Karpas-422 (cell line): ENCODE data around the gene COX14. TPM values are rescaled to one million over a fixed set of nuclear protein-coding genes. Genes with fewer than 3 reads are reported as not detected.
"Not testable (repeated sequence)": the region's sequence is repeated elsewhere in the genome, so short reads cannot be mapped to it uniquely, and the experiment has no call there.

Experiments used
- DNase-seq: peaks from one replicate; pipeline ENCODE4 v3.0.0-alpha.2; 2015
- H2AFZ ChIP-seq: fragments of 200-600 bp; sonication (generic); 2 replicates; pipeline ENCODE4 v1.6.1; 2014; ENCODE audit warnings: antibody characterized with exemption, low read length, mixed read lengths
- H3K27ac ChIP-seq: fragments of 200-600 bp; sonication (generic); 2 replicates; pipeline ENCODE4 v1.5.1; 2014; ENCODE audit warnings: mild to moderate bottlenecking, low read length, moderate library complexity
- H3K27me3 ChIP-seq: fragments of 200-600 bp; sonication (generic); 2 replicates; pipeline ENCODE4 v1.6.1; 2014; ENCODE audit warnings: low read length, mixed read lengths
- H3K36me3 ChIP-seq: fragments of 200-600 bp; sonication (generic); 2 replicates; pipeline ENCODE4 v1.6.1; 2014; ENCODE audit warnings: low read length, mixed read lengths; ENCODE audit not compliant: insufficient read depth
- H3K4me1 ChIP-seq: fragments of 200-600 bp; sonication (generic); 2 replicates; pipeline ENCODE4 v1.6.1; 2014; ENCODE audit warnings: mild to moderate bottlenecking, low read length, mixed read lengths
- H3K4me2 ChIP-seq: fragments of 200-600 bp; sonication (generic); 2 replicates; pipeline ENCODE4 v1.6.1; 2014; ENCODE audit warnings: low read length, low read depth, mild to moderate bottlenecking; ENCODE audit not compliant: poor library complexity, severe bottlenecking
- H3K4me3 ChIP-seq: fragments of 200-600 bp; sonication (generic); 2 replicates; pipeline ENCODE4 v1.5.1; 2014; ENCODE audit warnings: mild to moderate bottlenecking, antibody characterized with exemption, low read length, mixed read lengths
- H3K79me2 ChIP-seq: fragments of 200-600 bp; sonication (generic); 2 replicates; pipeline ENCODE4 v1.6.1; 2014; ENCODE audit warnings: mild to moderate bottlenecking, low read length, mixed read lengths
- H3K9ac ChIP-seq: fragments of 200-600 bp; sonication (generic); 2 replicates; pipeline ENCODE4 v1.6.0; 2014; ENCODE audit warnings: low read length
- H3K9me2 ChIP-seq: fragments of 200-600 bp; sonication (generic), shearing (Covaris generic); replicated peaks from 2 replicates; pipeline ENCODE4 v1.6.0; 2014; ENCODE audit warnings: mild to moderate bottlenecking, low read length, moderate library complexity; ENCODE audit not compliant: insufficient read depth
- H3K9me3 ChIP-seq: fragments of 300-700, 200-600 bp; sonication (generic); 2 replicates; pipeline ENCODE4 v1.6.1; 2014; ENCODE audit warnings: low read length, mixed read lengths
- H4K20me1 ChIP-seq: fragments of 200-600 bp; sonication (generic); 2 replicates; pipeline ENCODE4 v1.6.1; 2014; ENCODE audit warnings: mild to moderate bottlenecking, antibody characterized with exemption, low read length, low read depth; ENCODE audit not compliant: insufficient read depth
- total RNA-seq: library from RNA; depleted of rRNA; stranded (reverse); fragments of >200 nt; shearing (Covaris generic); gene quantifications from 2 replicates; pipeline ENCODE4 v1.2.3, GENCODE V29; 2014; ENCODE audit warnings: low replicate concordance

COX14 gene
- total RNA-seq, 1 experiment from 2014 or later, result 99.8 TPM

DNA sequence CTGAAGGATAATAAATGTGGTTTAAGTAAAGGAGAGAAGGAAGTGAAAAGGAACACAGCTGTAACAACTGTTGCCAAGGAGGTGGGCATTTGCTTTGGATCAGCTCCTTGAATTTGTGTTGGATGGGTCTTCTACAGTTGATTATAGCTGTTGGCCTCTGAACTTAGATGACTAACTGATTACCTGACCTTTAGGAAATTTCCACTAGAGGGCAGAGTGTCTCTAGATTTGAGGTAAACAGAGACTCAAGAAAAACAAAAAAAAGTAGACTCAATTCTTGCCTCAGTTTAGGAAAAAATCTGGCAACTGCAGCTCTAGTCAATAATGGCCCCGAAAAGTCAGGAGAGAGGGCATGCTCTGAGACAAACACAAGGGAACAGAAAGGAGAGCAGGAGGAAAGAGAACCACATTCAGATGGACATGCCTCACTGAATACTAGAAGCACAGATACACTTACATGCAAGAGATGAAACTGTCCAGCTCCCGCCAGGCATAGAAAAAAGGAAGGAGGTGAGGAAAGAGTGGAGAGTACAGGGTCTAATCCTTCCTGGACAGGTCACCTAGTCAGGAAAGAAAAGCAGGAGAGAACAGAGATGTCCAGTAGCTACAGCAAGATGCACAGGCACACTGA lies 20.6 kb downstream of the COX14 start:
- Histone ChIP-seq H3K9me3 (no peaks in the 10 kb centered on the region), H3K9me2 (no peaks in the 10 kb centered on the region), H3K4me1 (peaks cover 6% of the 10 kb centered on the region), H4K20me1 (no peaks in the 10 kb centered on the region), H3K79me2 (peaks cover 11% of the 10 kb centered on the region), H2AFZ (no peak overlapping the region), H3K9ac (no peak overlapping the region), H3K27me3 (no peaks in the 10 kb centered on the region), H3K27ac (no peak overlapping the region), H3K4me3 (no peak overlapping the region), H3K4me2 (no peak overlapping the region), H3K36me3 (peaks cover 44% of the 10 kb centered on the region)
- DNase-seq, result peak; percentile 73

DNA sequence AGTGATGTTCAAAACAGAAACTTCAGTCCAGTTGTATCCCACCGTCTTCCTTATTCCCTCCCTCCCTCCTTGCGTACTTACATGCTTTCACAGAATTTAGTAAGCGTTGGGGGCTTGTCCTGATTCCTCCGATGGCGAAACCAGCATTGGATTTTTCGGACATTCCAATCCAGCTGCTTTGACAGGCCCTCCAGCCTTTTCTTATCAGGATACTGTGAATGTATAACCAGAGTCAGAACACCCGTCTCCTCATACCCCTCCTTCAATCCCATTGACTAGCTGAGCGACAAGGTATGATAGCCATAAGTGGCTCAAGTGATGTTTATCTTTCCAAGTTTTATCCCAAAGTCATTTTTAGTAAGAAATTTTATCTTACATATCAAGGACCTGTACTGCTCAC lies 31.0 kb downstream of the COX14 start:
- Histone ChIP-seq H2AFZ (no peak overlapping the region), H4K20me1 (no peaks in the 10 kb centered on the region), H3K36me3 (peaks cover 7% of the 10 kb centered on the region), H3K4me3 (no peak overlapping the region), H3K9me3 (no peaks in the 10 kb centered on the region), H3K27me3 (no peaks in the 10 kb centered on the region), H3K4me1 (no peaks in the 10 kb centered on the region), H3K9ac (no peak overlapping the region), H3K27ac (no peak overlapping the region), H3K9me2 (no peaks in the 10 kb centered on the region), H3K4me2 (no peak overlapping the region), H3K79me2 (peaks cover 38% of the 10 kb centered on the region)
- DNase-seq, result no peak

DNA sequence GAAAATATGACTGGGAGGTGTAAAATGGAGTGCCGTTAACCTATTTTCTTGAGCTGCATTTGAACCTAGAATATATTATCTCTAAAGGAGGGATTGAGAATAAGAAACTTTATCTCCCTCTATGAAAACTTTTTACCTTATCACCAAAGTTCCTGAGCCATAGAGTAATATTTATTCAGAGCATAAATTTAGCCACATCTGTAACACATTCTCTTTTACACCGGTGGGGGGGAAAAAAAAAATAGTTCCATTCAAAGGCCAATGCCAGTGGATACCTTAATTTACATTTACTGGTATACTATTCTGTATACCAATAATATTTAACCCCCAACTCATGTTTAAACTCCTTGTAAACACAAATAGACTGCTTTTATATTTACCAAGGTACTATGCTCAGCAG lies 33.4 kb downstream of the COX14 start:
- Histone ChIP-seq H2AFZ (no peak overlapping the region), H3K4me3 (no peak overlapping the region), H3K9ac (no peak overlapping the region), H3K36me3 (peaks cover 6% of the 10 kb centered on the region), H3K9me3 (no peaks in the 10 kb centered on the region), H3K9me2 (no peaks in the 10 kb centered on the region), H3K4me2 (no peak overlapping the region), H3K4me1 (peaks cover 3% of the 10 kb centered on the region), H3K27ac (no peak overlapping the region), H4K20me1 (no peaks in the 10 kb centered on the region), H3K27me3 (no peaks in the 10 kb centered on the region), H3K79me2 (peaks cover 60% of the 10 kb centered on the region)
- no peak for DNase-seq

DNA sequence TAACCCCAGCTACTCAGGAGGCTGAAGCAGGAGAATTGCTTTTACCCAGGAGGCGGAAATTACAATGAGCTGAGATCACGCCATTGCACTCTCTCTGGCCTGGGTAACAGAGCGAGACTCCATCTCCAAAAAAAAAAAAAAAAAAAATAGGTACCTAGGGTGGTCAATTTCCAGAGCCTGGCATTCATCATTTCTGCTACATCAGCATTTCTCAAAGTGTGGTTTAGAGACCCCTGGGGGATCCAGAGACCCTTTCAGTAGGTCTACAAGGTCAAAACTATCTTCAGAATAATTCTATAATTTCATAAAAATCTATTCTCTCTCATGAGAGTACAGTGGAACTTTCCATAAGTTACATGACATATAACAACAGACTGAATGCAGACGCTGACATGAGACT lies 35.2 kb downstream of the COX14 start:
- Histone ChIP-seq H3K9me3 (no peaks in the 10 kb centered on the region), H3K9ac (no peak overlapping the region), H3K9me2 (no peaks in the 10 kb centered on the region), H4K20me1 (no peaks in the 10 kb centered on the region), H3K36me3 (peaks cover 4% of the 10 kb centered on the region; the same call in 1 of the 2 replicates), H3K4me2 (no peak overlapping the region), H3K4me3 (no peak overlapping the region), H3K27me3 (no peaks in the 10 kb centered on the region), H3K4me1 (peaks cover 12% of the 10 kb centered on the region), H3K79me2 (peaks cover 79% of the 10 kb centered on the region), H2AFZ (no peak overlapping the region), H3K27ac (no peak overlapping the region)
- no peak for DNase-seq

DNA sequence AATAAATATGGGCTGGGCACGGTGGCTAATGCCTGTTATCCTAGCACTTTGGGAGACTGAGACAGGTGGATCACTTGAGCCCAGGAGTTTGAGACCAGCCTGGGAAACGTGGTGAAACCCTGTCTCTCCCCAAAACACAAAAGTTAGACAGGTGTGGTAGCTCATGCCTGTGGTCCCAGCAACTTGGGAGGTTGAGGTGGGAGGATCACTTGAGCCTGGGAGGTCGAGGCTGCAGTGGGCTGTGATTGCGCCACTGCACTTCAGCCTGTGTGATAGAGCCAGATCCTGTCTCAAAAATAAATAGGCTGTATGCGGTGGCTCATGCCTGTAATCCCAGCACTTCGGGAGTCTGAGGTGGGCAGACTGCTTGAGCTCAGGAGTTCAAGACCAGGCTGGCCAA lies 36.0 kb downstream of the COX14 start:
- H3K4me2 ChIP-seq, H3K9ac ChIP-seq, H3K4me3 ChIP-seq, H2AFZ ChIP-seq, H3K9me3 ChIP-seq, H4K20me1 ChIP-seq, H3K27me3 ChIP-seq, H3K9me2 ChIP-seq, DNase-seq, H3K36me3 ChIP-seq, H3K27ac ChIP-seq: not testable (repeated sequence)
- H3K4me1 ChIP-seq, result peaks cover 12% of the 10 kb centered on the region
- peaks cover 80% of the 10 kb centered on the region for H3K79me2 ChIP-seq

DNA sequence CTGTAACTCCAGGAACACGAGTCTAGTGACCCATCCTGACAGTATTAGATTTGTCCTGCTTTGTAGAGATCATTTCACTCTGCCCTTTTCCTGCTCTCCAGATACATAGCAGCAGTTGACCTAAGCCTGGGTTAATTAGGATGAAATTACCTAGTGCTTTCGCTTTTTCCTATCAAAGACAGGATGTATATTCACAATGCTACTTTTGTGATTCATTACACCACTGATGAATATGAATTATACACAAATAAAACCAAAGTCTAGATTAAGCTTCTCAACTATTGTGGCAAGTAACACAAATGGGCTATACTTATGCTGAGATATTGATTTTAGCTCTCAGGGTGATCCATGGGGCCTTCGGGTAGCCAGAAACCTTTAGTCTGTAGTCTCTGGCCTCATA lies 37.3 kb downstream of the COX14 start:
- Histone ChIP-seq H3K9me3 (no peaks in the 10 kb centered on the region), H3K4me1 (peaks cover 12% of the 10 kb centered on the region), H3K27me3 (no peaks in the 10 kb centered on the region), H3K79me2 (peaks cover 80% of the 10 kb centered on the region), H3K4me3 (no peak overlapping the region), H3K4me2 (no peak overlapping the region), H3K36me3 (no peaks in the 10 kb centered on the region), H4K20me1 (no peaks in the 10 kb centered on the region), H3K9me2 (no peaks in the 10 kb centered on the region), H2AFZ (no peak overlapping the region), H3K9ac (no peak overlapping the region), H3K27ac (no peak overlapping the region)
- DNase-seq, result no peak

GRCh38 chr12:50151047-50151687 lies 39.1 kb downstream of the COX14 start:
- Histone ChIP-seq H4K20me1 (no peaks in the 10 kb centered on the region), H3K9me3 (no peaks in the 10 kb centered on the region), H3K9ac (no peak overlapping the region), H3K79me2 (peaks cover 75% of the 10 kb centered on the region), H3K27ac (peak overlapping the region; percentile 19; the same call in 1 of the 2 replicates), H3K9me2 (no peaks in the 10 kb centered on the region), H3K27me3 (no peaks in the 10 kb centered on the region), H3K36me3 (no peaks in the 10 kb centered on the region), H3K4me2 (no peak overlapping the region), H3K4me1 (peaks cover 12% of the 10 kb centered on the region), H2AFZ (no peak overlapping the region), H3K4me3 (no peak overlapping the region)
- DNase-seq, result no peak

GRCh38 chr12:50154947-50155346 lies 42.9 kb downstream of the COX14 start:
- H3K79me2 ChIP-seq, result peaks cover 83% of the 10 kb centered on the region
- H3K9ac ChIP-seq, H3K4me3 ChIP-seq, H3K9me2 ChIP-seq, H3K27me3 ChIP-seq, H2AFZ ChIP-seq, H3K27ac ChIP-seq, H3K4me2 ChIP-seq, H3K36me3 ChIP-seq, H3K9me3 ChIP-seq, H4K20me1 ChIP-seq, DNase-seq: not testable (repeated sequence)
- H3K4me1 ChIP-seq, result peaks cover 12% of the 10 kb centered on the region
